ENCODE measurements around the gene SAP30BP. TPM values are rescaled to one million over a fixed set of nuclear protein-coding genes. Genes with fewer than 3 reads are reported as not detected.

SAP30BP gene
- total and polyA plus RNA-seq, 10 of the 15 experiments (the other 5 are each of a cell fraction or from before 2014, with no cell fraction given): 57.9 to 166 (median 94.5) TPM

GRCh38 chr17:75698659-75699058 lies 31.5 kb downstream of the SAP30BP start (continued):
- TF ChIP-seq BCL3 (IDR thresholded peaks at IDR 0.05; ENCODE audit: borderline replicate concordance, insufficient read depth, low read depth, low read length, poor library complexity, severe bottlenecking) (no peak), TARDBP (IDR thresholded peaks at IDR 0.05; ENCODE audit: borderline replicate concordance) (no peak), FOS (IDR thresholded peaks at IDR 0.05; ENCODE audit: borderline replicate concordance, extremely low read depth, insufficient read length) (no peak), ZNF207 (IDR thresholded peaks at IDR 0.05; ENCODE audit: borderline replicate concordance) (no peak)

GRCh38 chr17:75701288-75701687 lies 34.1 kb downstream of the SAP30BP start:
- DNase-seq (ENCODE audit: low read depth, low spot score) (no peak), FAIRE-seq (no peak), ATAC-seq (no peak)
- BruUV-seq (replicated peaks): no TSS peak
- H3K27ac ChIP-seq (ENCODE audit: control insufficient read depth, insufficient read depth): no peak overlapping the region
- no peaks in the 10 kb centered on the region for H3K27me3 ChIP-seq (replicated peaks in 1 of 2; ENCODE audit: control insufficient read depth in 2 of 2, insufficient read depth in 2 of 2, low read length in 1 of 2)
- H3K4me1 ChIP-seq (ENCODE audit: control insufficient read depth, insufficient read depth, low read length): no peaks in the 10 kb centered on the region
- no peaks in the 10 kb centered on the region for H4K20me1 ChIP-seq (ENCODE audit: control insufficient read depth, insufficient read depth)
- no peak overlapping the region for H3K4me2 ChIP-seq (ENCODE audit: control insufficient read depth, insufficient read depth)
- H3K36me3 ChIP-seq (ENCODE audit: control insufficient read depth in 2 of 2, insufficient read depth in 2 of 2, low read length in 1 of 2): peaks cover 41 to 47% of the 10 kb centered on the region in 2 experiments
- RAD21 ChIA-PET (ENCODE audit: unreplicated experiment): interaction anchor here (1.2 kb wide), 1 partner anchor 47 kb away, joined by 3 read pairs; no protein-coding TSS in a partner anchor
- POLR2A ChIA-PET: no interaction called here
- H3K9me3 ChIP-seq (replicated peaks; ENCODE audit: control insufficient read depth, insufficient read depth, low read length): no peaks in the 10 kb centered on the region
- no peak overlapping the region for H3K9ac ChIP-seq (ENCODE audit: control insufficient read depth, insufficient read depth, low read length)
- H3K4me3 ChIP-seq: no peak overlapping the region
- CTCF ChIA-PET: no interaction called here
- SMC1A ChIA-PET (ENCODE audit: uncharacterized antibody, unreplicated experiment): no interaction called here
- WGBS (ENCODE audit: insufficient coverage, insufficient replicate concordance, low lambda C conversion rate, missing lambda C conversion rate): 92% methylated on average over 10 of the region's 10 CpGs
- H3K79me2 ChIP-seq (ENCODE audit: control insufficient read depth, insufficient read depth, low read length): no peaks in the 10 kb centered on the region
- in situ Hi-C loops (cut with MboI): no loop called here
- H2AFZ ChIP-seq (ENCODE audit: control insufficient read depth, low read depth, low read length): no peak overlapping the region
- intact Hi-C loops (cut with micrococcal nuclease; ENCODE audit: unreplicated experiment): no loop called here
- TF ChIP-seq SKIL (IDR thresholded peaks at IDR 0.05; ENCODE audit: low read depth, poor library complexity, severe bottlenecking) (no peak), ZNF592 (IDR thresholded peaks at IDR 0.05) (no peak), YBX1 (IDR thresholded peaks at IDR 0.05) (no peak), RELB (IDR thresholded peaks at IDR 0.05; ENCODE audit: low read depth) (no peak), GABPA (IDR thresholded peaks at IDR 0.05; ENCODE audit: low read depth) (no peak), ZZZ3 (IDR thresholded peaks at IDR 0.05; ENCODE audit: control insufficient read depth, insufficient read length, low read depth) (no peak), NFYB (IDR thresholded peaks at IDR 0.05; ENCODE audit: insufficient read depth, low read depth, low read length) (no peak), RAD51 (IDR thresholded peaks at IDR 0.05) (no peak)
